Activated CD4-positive, alpha-beta T cell treated with anti-CD3 and anti-CD28 coated beads, Interleukin-2, amount 50 U/mL, for 4 hours (primary cell): ENCODE data around the gene NBAS.

Experiments used
- DNase-seq, 2 experiments: peaks; one replicate each; pipeline ENCODE4 v3.0.0-alpha.2; 2020

Gene NBAS

DNA sequence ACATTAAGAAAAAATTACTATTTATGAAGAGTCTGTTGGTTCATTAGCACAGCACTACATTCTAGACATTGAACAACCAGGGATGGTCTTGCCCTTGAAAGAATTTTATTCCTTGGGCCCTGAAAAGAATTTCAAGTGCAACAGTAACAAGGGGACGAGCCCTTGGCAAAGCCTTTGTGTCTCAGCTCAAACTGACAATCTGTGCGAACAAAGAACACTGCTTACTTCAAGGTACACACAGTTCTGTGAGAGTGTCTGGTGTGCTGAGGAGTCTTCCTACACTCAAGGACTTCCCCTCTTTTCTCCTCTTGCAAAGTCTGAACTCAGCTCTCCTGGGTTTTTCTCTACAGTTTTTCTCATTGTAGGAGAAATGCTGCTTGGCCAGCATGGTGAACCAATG is 373.4 kb downstream of the NBAS start:
- DNase-seq = no peak

DNA sequence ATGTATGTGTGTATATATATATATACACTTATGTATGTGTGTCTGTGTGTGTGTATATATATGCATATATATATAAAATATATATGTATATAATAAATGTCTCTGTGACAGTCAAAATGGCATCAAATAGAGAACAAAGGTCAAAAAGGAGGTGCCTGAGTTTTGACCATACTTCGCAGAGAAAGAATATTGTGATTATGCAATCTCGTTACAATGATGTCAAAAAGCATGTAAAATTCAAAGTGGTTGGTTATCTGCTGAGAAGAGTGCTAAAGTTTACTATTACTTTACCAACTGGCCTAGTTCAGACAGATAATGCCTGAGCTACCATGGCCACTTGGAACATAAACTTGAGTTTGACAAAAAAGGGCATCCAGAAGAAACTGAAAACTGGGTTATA is 375.0 kb downstream of the NBAS start:
- DNase-seq = no peak

DNA sequence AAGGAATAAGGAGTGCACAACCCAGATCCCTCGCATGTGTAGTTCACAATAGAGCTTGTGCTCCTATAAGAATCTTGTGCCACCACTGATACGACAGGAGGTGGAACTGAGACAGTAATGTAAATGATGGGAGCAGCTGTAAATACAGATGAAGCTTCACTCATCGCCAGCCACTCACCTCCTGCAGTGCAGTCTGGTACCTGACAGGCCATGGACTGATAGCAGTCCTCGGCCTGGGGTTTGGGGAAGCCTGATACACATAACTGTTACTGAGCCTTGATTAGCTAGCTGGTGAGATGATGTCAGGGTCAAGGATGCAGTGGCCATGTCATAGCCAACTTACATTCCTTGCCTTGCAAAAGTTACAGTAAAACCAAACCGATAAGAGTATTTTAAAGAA is 376.6 kb downstream of the NBAS start:
- DNase-seq = no peak

DNA sequence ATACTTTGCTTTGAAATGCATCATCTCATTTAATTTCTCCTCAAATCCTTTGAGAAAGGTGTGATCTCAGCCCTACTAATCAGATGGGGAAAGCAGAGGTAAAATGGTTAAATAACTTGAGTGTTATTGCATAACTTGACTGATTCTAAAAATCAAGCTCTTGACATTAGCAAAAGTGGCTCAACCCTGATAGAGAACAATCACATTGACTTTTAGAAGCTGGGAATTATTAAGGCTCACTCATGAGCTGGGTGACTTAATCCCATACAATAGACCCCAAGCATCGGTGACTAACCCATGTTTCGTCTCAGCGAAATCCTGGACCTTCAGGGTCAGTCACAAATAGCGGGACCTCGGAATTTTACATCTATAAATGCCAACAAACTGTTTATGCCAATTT is 378.9 kb downstream of the NBAS start:
- DNase-seq = no peak

DNA sequence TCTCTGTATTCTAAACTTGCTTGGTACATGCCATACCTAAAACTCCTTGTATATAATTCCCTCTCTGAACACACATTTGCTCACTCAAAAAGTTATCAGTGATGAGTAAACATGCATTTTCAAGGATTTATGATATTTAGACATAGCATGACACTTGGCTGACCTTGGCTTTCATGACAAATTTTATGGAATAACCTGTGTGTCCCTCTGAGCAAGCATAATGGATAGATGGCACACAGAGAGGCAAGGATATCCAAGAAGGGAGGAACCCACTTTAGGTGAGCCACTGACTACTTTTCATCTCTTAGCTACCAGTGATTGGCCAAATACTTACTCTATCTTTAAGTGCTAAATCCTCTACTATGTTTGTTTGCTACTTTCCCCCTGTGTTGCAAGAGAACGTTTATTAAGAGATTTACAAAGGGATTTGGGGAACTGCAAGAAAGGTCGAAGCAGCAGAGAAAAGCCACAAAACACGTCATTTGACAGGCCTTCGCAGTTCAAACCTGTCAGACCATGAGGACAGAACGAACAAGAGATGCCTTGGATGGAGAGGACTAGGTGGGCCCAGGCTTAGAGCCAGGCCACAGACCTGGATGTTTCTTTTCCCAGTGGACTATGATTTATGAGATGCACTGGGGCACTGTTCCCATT is 379.9 kb downstream of the NBAS start:
- DNase-seq = no peak

DNA sequence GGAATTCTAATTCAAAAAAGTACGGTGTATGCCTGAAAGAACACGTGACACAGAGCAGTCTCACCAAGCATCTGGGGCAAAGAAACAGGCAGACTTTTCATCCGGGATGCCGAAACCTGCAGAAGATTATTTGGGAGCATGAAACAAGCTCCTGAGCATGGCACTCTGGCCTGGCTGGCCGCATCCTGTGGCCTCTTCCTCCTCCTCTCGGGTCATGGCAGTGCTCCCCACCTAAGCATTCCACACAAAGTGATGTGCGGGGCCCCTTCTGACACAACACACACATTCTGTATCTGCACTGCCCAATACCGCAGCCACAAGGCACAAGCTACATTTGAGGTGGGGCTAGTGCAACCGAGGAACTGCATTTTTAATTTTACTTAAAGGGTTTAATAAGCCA is 380.8 kb downstream of the NBAS start:
- no peak for DNase-seq

DNA sequence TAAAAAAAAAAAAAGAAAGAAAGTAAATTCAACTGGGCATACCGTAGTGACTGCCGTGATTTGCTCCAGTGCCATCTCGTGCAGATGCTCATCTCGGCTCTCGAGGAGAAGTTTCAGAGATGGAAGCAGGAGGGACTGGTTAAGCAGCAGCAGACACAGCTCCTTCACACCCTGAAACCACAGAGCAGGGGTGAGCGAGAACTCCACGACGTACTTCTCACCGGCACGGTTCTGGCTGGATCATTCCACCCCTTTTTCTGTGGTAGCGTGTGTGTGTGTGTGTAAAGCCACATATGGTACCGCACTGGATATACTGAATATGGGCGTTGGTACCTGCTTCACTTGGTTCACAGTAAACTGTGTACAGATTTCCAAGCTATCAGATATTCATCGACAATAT is 382.2 kb downstream of the NBAS start:
- no peak for DNase-seq

DNA sequence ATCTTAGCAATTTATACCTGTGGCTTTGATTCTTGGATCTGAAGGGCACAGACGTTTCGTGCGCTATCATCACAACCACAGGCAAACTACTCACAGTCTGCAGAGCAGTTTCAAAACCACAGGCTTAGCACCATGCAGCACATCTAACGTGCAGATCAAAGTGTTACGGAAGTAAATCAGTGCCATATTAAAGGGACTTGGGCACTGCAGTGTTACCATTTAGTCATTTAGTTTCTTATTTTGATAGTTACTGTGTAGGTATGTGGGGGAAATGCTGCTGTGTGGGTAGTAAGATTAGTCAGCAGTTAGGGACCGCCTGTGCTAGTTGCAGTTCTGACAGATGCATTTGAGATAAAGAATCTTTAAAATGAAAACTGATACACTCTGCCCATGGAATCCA is 384.0 kb downstream of the NBAS start:
- DNase-seq = peak; percentile 48 to 54

DNA sequence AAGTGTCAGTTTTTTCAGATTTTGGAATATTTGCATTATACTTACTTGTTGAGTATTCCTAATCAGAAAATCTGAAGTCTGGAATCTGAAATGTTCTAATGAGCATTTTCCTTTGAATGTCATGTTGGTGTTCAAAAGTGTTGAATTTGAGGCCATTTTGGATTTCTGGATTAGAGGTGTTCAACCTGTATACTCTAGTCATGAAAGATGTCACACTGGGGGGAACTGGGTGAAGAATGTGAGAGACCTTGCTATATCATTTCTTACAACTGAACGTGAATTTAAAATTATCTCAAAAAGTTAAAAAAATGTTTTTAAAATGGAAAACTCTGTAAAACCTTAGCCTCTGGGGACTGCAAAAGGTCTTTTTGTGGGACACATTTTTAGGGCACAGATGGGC is 384.5 kb downstream of the NBAS start:
- DNase-seq = no peak

DNA sequence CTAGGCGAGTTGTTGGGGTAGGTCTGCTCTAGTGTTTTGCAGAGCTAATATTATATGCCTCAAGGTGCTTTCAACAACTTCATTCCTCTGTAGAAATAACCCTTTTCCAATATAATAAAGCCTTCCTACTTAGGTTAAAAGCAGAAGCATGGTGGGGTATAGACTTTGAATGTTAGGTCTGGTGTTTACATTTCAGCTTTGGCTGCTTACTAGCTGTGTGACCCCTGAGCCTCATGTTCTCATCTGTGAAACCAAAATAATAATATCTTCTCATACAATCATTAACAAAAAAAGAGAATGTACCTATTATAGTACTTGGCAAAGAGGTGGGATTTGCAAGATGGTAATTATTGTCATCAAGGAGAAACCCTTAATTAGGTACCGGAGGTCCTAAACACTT is 386.6 kb downstream of the NBAS start:
- DNase-seq = no peak

DNA sequence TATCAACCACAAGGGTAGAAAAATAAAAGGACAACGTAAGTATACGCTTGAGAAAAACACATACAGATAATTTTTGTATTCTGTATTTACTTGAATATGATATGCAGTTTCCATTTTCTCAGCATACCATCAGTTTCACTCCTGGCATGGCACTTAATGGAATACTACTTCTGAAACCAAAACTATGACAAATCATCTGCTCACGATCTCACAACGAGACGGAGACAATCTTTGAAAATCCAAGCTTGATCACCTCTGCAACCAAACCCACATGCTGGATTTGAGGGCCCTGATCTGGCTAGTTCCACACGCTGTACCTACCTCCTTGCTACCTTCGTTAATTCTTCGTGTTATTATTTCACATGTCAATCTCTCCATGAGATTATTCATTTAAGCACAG is 387.6 kb downstream of the NBAS start:
- DNase-seq = no peak

DNA sequence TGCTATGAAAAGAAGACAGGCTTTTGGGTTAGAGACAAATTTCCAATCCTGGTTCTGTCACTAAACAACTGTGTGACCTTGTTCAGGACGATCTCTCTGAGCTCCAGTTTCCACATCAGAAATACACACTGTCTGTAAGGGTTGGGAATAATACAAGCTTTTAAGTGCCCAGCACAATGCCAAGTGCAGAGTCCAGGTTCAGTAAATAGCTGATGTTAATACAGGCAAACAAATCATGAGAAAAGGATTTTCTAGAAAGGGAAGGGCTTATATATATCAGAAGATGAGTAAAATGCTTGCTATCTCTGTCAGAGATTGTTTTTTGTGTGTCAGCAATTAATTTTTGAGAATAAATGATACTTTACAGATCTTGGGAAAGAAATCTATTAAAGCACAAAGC is 388.3 kb downstream of the NBAS start:
- no peak for DNase-seq

DNA sequence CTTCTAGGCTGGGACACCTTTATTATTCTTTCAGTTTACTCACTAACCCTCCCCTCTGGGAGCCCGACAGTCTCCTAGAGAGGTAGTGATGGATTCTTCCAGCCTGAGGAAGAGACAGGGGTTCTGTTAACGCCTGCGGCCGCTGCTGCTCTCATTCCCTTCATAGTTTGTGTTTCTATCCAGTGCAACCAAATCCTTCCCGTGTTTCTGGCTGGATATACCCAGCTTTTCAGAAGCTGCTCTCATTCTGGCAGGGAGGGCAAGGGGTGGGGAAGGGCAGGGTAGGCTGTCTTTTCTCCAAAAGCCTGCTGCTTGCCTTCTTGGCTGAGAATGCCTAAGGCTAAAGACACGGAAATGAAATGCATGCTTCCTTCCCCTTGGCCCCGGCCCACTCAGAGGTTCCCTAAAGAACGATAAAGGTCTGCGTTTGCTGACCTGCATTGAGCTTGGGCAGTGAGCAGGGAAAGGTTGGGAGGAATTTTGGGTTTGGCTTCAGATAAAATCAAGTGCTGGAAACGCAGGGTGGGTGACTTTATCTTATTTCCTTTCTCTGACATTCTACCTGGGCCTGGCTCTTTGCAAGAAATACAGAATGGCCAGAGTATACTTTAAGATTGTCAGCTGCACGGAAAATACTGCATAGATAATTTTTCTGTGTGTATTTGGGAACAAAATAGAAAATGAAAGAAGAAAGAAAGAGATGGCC is 390.9 kb downstream of the NBAS start:
- no peak for DNase-seq

DNA sequence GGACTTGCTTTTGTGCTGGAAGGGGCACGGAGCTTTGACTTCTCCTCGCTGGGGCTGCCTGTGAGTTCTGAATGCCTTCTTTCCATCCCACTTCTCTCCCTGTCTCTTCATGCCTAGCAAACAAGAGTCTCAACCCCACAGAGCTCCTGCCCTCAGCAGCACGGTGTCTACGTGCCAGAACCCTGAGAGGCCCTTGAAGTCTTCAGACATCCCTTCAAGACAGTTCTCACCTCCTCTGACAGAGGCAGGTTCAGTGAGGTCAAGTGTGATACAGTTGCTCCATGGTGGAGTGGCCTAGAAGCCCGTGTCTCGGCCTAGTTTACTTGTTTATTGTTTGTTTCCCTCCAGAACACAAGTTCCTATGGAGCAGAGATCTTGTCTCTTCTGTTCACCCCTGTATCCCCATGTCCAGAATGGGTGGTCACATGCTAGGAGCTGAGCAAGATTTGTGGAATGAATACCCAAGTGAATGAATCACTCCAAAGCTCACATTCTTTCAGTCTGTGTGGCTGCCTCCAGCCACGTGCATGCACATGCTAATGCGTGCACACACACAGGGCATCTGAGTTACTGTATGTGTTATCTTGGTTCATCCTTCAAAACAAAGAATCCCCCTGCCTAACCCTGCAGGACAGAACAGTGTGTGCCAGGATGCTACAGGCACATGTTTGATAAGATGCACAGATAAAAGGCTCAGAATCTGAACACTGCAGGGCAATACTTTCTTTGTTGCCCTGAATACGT is 391.6 kb downstream of the NBAS start:
- DNase-seq = no peak

DNA sequence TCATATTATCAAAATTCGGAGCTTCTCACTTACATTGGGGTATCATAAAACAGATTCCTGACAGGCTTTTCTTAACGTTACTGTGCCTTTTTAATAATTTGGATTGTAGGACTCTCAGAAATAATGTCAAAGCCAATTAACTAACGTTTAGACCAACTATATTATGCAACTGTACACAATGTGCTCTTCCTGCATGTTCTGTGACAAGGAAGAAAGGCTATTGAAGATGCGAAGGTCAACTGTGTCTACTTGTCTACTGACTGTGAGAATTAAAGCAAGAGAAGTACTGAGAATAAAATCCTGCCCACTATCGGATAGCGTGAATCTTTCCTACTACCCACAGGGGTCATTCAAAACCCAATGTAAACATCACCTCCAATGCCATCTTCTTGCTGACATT is 393.0 kb downstream of the NBAS start:
- DNase-seq = no peak

DNA sequence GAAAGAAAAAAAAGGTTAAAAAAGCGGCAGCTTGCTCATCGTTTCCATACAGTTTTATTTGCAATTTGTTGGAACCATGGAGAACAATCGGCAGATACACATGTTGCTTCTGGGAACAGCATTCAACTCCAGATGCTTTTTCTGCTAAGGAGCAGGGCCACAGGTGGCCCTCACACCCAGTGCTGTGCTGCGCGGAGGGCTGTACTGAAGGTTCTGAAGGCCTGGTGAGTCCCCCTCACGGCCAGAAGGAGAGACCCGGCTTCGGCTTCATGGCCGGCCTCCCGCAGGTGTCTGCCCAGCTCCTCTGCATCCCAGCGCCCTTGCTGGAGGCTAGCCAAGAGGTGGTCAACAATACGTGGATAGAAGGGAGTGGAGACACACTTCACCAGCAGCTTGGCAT is 394.3 kb downstream of the NBAS start:
- no peak for DNase-seq

DNA sequence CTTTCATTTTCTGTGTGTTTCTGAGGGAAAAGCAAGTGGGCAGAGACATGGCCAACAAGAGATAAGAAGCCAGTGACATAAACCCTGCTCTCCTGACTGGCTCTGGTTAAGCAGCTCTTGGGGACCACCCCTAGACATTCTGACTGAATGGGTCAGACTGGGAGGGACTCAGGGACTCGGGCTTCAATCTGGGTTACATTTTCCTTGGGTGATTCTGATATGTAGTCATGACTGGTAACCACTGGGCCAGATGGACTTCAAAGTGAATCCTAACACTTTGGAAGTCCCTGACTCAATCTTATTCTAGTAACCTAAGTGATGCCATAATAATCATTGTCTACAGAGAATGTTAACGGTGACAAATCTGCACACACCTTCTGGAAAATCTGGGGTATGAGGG is 397.8 kb downstream of the NBAS start:
- DNase-seq = no peak

DNA sequence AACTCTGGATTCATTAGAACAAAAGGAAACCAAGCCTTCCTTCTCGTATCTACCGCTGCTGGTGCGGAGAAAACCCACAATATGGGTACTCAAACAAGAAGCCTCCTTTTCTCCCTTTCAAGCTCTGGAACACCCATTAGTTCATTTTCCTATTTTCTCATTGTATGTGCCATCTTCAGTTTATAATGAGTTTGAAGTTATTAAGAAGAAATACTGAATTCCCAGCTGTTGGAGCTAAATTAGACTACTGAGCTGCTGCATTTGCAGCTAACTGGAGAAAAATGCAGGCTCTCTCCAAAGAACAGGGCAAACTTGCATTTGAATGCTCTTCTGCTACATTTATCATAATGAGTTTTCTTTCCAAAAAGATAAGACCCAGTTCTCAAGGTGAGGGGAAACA is 398.5 kb downstream of the NBAS start:
- no peak for DNase-seq

DNA sequence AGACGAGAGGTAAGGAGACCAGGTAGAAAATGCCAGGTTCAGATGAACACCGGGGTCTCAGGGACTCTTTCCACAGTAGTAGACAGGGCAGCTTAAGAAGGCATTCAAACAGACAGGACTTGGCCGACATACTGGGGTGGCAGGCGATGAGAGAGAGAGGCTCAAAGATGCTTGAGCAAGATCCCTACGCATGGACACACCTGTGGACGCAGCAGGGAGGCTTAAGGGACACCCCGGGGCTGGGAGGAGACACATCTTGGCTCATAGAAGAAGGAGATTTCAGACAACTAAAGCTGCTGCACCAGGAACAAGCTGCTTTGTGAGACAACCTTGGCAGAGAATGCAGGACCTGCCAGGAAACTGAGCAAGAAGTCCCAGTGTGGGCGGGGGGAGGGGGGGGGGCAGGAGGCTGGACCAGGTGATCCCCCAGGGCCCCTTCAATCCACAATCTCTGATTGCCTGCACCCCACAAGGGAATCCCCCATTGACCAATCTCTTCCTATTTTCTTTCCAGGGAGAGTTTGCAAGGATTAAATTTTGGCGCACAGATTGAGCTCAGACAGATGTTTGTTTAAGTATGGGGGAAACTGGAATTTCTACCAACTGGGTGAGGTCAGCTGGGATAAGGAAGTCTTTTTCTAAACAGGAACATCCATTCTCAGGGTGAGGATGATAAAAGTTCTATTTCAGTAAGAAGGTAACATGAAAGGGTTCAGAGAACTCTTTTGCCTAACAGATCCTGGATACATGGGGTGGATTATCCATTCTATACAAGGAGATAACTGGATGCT is 400.7 kb downstream of the NBAS start:
- no peak for DNase-seq

DNA sequence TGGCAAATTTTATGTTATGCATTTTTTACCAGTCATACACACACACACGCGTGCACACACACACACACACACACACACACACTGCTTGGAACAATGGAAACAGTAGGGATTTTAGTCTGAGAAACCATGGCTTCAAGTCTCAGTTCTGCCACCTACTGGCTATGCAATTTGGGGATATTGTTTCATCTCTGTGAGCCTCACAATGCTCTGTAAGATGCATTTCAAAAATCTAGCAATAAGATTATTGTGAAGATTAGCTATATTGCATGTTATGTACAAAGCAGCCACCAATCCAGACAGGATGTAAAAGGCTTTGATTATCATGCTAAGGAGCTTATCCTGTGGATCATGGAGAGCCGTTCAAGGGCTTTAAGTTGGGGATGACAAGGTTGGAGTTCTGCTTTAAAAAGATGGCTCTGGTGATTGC is 401.4 kb downstream of the NBAS start:
- DNase-seq = no peak

DNA sequence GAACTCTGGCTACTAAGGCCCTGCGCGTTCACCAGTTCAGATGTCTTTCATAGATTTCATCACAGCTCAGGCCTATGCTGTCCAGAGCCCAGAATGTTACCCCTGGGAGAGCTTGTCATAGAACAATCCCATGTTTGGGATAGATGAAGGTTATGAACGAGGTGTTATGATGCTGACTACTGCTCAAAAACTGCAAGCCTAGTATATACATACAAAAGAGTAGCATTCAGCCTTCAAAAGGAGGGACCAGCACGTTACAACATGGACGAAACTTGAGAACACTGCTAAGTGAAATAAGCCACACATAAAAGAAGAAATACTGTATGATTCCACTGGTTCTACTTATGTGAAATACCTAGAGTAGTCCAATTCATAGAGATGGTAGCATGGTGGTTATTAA is 401.9 kb downstream of the NBAS start:
- DNase-seq = no peak

DNA sequence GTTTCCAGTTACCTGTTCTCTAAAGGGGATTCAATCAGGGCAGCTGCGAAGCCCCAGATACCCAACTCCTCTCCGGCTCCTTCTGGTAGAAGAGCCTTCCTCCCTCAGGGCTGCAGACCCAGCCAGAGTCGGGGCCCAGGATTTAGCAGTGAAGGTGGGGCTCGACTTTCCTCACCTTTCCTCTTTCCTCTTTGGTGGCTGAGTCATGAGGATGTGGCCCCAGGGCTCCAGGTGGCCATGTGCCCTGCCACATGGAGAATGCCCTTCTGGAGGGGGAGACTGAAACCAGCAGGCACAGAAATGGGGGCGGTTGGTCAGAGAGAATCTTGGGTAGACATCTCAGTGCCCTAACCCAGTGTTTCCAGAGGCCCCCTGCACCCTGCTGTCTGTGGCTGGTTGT is 402.6 kb downstream of the NBAS start:
- DNase-seq = no peak

DNA sequence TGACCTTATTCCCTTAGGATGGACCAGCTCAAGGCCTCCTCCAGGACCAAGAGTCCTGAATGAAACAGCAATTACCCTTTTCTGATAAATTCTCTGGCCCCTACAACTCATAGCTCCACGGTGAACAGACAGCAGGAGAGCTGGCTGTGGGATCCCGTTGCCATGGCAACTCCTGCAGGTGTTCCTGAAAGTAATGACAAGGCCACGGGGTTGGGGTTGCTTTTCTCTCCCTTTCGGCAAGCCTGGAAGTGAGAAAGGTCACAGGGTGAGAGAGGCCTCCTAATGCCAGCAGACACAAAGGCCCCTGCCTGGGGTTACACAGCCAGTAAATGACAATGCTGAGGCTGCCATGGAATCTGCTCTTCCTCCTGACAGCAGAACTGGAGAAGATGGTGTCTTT is 403.0 kb downstream of the NBAS start:
- DNase-seq = no peak
